Measurements from ENCODE around the gene NIPSNAP3A. TPM values are rescaled to one million over a fixed set of nuclear protein-coding genes. Genes with fewer than 3 reads are reported as not detected.
"Not testable (repeated sequence)": the region's sequence is repeated elsewhere in the genome, so short reads cannot be mapped to it uniquely, and the experiment has no call there.

The NIPSNAP3A gene
- 51.0 TPM for total RNA-seq

DNA sequence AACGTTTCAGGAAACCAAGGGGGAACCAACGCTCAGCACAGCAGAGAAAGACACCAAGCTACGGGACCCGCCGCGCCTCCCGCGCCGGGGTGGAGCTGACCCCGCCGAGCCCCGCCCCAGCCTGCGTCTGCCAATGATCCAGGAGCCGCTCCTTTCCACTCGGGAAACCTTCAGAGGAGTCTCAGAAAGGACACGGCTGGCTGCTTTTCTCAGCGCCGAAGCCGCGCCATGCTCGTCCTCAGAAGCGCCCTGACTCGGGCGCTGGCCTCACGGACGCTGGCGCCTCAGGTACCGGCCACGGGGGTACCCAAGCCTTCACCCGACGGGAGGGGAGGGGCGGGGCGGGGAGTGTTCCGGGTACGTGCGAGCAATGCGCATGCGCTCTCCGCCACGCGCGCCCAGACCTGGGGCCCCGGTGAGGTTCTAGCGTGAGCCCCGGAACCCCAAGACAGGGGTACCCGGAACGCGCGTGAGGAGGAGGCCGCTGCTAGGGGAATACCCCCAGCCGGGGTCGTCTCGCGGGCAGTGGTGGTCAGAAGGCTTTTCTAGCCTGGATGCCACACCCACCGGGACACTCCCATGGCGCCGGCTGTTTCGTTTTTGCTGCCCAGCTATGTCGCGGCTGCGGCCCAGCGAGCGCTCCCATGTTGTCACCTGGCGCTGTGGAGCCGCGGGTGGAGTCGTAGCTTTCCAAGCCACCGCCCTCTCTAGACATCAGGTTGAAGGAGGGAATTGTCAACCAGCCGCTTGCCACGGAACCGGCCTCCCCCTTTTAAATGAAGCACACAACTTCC lies at the start of gene NIPSNAP3A:
TSS of gene NIPSNAP3A (plus strand) at position 119 of the 794 bp plus-strand sequence. CDS start at position 229, 110 bp downstream.
- DNase-seq, result peak; percentile 93

DNA sequence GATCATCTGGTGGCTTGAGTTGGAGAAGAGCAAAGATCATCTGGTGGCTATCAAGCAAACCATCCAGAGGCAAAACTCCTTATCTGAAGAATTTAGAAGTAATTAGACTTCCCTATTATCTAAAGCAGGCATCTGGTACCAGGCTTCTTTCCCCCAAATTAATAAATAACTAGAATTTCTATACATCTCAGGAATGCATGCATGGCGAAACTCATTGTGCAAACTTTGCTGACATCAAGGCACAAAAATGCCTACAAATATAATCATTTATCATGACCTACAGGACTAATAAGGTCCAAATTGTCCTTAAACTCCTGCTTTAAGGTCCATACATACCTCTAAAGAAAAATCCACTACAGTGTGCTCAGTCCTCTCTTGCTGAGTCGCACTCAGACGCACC lies 47.2 kb upstream of the NIPSNAP3A start:
- no peak for DNase-seq

DNA sequence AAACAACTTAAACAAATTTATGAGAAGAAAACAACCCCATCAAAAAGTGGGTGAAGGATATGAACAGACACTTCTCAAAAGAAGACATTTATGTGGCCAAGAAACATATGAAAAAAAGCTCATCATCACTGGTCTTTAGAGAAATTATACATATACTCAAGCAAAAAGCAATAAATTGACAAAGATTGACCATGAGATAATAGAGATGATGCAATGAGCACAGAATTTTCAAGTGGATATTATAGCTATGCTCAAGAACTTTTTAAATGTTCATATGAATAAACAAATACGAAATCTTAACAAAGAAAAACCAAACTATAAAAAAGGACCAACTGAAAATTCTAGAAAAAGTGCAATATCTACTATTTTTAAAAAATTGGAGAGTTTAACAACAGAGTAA lies 38.7 kb upstream of the NIPSNAP3A start:
- DNase-seq, result not testable (repeated sequence)

DNA sequence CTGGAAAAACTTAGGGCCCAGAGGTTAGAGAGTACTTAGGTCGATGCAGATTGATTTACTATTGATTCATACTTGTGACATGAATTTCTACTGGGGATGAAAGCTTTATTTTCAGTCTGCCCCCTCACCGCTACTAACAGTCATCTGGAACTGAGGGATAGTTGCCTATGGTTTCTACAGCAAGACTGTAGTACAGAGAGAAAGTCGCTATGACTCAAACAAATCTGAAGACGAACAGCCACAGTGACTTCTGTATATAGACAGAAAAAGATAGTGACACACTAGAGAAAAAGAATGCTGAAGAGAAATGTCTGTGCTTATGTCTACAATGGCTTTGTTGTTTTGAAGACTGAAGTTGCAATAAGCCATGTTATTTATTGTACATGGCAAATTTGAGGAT lies 35.9 kb upstream of the NIPSNAP3A start:
- no peak for DNase-seq

DNA sequence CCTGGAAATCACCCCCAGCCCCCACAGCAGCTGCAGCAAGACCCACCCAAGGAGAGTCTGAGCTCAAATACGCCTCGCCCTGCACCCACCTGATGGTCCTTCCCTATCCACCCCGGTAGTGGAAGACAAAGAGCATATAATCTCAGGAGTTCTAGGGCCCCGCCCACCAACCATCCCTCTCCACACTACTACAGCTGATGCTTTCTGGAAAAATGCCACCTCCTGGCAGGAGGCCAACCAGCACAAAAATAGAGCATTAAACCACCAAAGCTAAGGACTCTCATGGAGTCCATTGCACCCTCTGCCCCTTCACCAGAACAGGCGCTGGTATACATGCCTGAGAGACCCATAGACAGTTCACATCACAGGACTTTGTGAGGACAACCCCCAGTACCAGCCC lies 22.5 kb upstream of the NIPSNAP3A start:
- peak; percentile 25 for DNase-seq

DNA sequence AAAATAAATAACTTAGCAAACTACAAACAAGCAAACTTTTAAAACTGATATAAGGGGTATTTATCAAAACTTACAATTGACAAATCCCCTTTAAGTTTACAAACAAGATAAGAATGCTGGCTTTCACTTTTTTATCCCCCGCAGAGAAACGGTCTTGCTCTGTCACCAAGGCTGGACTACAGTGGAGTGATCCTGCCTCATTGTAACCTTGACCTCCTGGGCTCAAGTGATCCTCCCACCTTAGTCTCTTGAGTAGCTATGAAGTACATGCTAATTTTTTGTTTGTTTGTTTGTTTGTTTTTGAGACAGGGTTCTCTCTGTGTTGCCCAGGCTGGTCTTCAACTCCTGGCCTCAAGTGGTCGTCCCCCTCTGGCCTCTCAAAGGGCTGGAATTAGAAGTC lies 9.0 kb upstream of the NIPSNAP3A start:
- no peak for DNase-seq

DNA sequence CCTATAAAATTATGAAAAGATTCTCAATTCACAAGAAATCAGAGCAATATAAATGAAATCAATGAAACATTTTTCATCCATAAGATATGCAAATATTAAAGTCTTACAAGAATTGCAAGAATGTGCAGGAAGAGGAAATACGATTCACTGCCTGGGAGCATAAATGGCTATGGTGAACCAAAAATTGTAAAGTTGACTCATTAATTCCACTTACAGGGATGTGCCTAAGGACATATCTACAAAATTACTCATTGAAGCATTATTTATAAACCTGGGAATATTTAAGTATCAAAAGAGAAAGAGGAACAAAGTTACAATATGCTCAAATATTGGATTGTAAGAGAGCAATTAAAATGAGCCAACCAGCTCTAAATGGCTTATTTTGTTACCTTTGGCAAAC lies 6.9 kb upstream of the NIPSNAP3A start:
- DNase-seq, result no peak

DNA sequence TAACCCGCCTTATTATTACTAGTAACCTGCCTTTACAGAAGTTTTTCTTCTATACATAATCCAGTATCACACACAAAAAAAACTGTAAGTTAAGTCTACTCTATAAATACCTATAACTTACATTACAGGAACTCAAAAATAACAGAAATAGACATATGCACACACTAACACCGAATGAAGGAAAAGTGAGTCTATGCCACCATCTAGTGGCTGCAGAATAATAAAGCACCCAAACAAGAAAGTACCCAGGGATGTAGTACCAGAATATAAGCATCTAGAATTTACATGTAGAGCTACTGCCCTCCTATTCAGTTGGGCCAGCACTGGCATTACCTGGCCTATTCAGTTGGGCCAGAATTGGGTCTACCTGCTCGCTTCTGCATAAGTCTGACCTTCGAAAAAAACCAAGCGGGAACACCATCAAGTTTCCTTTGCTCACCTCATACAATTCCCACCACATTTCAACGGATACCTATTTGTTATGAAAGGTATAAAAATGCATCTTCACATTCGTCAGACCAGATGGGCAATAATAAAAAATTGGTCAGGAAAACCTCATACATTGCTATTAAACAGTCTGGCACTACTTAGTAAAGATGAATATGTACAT lies 4.0 kb upstream of the NIPSNAP3A start:
- DNase-seq, result peak; percentile 87

DNA sequence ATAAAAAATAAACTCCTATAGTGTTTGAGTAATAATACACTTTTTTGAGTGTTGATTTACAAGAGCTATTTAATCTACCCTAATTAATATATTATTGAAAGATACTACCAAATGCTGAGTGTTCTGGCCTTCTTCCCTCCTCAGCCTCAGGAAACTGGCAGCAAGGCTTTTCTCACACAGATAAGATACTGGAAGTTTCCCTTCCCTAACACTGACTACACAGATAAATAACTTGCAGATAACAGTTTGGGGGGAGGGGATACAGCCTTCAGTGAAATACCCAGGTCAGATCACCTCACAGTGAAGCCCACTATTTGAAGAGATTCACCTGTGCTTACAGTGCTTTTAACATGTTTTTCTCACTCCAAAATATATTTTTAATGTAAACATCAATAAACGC lies 1.6 kb upstream of the NIPSNAP3A start:
- DNase-seq, result no peak

DNA sequence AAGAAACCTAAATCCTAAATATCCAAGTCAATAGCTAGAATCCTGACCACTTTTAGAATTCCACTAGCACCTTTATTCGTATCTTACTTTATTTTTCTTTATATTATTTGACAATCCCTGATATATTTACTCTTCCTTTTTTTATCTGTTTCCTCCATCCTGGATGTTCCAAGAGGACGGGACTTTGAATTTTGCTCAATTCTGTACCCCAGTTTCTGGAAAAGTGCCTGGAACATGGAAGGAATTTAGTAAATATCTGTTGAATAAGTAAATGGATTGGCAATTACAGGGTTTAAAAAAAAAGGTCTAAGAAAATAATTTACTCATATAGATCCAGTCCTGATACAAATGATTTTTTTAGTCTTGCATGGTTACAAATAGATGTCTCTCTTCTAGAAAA lies 1.2 kb upstream of the NIPSNAP3A start:
- DNase-seq, result no peak

DNA sequence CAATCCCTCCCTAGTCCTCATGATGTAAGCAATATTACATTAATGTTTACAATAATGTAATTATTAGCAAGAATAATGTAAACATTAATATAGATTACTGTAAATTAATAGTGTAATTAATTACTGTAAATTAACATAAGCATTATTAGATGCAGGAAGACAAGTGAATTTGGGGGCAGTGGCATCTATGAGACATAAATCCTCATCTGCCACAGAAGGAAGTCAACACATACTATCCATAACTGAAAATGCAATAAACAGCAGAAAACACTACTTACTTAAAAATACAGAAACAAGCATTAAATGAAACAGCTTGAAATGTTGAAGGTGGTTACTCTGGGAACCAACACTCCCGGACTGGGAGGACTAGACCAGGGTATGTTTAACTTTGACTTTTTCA lies 685 bp upstream of the NIPSNAP3A start:
- no peak for DNase-seq

DNA sequence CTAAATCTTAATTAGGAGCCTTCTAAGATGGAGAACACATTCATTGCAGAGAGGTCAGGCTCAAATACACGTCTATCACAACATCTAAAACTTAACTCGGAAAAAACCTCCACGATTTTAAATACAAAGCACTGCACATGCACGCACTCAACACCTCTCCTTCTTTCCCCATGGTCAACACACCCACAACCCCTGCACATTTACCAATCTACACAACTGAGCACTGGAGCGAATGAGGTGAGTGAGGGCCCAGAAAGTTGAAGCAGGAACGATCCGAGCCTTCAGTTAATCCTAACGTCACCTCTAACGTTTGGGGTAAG lies 278 bp upstream of the NIPSNAP3A start:
- no peak for DNase-seq

DNA sequence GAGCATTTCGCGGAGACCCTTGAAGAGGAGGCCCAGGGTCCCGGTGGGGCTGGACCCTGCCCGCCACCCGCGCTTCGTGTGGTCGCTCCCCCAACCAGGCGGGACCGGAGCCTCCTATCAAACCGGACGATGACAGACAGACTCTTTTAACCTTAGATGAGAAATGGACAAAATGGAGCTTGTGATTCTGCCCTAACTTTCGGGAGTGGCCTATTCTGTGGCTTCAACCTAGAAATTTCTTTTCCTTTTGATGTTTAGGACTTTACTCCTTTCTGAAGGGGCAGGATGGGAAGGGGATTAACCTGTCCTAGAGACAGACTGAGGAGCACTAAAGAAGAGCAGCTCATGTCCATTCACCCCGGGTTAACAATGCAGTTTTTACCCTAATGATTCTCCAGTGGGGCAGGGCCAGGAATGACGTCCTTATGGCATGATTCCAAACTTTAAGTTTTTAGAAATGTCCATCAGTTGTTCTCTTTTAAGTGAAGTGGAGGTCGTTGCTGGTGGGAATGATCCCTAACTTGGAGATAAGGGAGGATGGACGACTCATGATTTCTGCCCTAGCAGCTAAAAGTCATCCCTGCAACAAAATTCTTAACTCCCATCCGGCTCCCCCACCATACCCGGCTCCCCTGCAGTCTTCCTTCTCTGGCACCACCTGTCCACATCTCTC lies 1.0 kb downstream of the NIPSNAP3A start:
- DNase-seq, result peak; percentile 73

DNA sequence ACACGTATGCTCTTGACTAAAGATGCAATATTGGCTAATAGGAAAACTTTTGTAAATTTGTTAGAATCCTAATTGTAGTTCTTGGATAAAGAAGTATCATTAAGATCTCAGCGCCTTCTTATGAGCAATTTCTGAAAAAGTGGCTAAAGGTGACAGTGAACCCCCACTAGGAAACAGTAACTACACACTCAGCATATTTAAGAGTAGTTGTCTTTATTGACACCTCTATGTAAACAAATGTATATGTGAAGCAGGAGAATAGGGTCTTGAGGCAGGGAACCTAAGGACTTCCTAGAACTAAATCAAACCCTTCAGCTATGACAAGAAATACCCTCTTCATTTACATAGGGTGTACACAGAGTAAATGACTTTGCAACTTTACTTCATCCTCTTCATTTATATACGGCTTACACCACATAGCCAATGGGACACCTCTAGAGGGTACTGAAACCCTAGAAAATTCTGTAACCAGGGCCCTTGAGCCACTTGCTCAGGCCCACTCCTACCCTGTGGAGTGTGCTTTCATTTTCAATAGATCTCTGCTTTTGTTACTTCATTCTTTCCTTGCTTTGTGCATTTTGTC lies 2.8 kb downstream of the NIPSNAP3A start:
- DNase-seq, result no peak

DNA sequence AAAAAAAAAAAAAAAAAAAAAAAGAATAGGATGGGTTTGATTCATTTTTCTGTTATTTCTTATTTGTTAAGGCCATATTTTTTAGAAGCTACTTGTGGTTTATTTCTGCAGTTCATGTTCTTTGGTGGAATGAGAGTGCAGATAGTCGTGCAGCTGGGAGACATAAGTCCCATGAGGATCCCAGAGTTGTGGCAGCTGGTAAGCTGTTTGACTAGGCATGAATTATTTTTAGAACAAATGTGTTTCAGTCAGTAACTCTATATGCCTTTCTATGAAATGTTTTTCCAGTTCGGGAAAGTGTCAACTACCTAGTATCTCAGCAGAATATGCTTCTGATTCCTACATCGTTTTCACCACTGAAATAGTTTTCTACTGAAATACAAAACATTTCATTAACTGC lies 11.5 kb downstream of the NIPSNAP3A start:
- peak; percentile 62 for DNase-seq

DNA sequence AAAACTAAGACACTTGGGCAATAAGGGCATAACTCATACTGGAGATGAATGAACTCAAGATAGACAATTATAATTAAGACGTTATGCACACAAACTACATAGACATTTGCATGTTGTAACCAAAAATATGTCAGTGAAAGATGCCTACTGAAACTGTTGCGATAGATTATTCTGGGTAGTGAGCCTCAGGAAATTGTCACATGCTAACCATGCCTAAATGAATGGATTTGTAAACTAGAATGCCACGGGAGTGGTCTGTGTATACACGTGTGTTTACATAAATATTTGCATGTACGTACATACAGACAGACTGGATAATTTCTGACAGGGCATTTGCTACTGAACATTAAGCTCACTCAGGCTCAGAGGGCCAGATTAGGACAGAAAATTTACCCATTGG lies 17.7 kb downstream of the NIPSNAP3A start:
- DNase-seq, result no peak

DNA sequence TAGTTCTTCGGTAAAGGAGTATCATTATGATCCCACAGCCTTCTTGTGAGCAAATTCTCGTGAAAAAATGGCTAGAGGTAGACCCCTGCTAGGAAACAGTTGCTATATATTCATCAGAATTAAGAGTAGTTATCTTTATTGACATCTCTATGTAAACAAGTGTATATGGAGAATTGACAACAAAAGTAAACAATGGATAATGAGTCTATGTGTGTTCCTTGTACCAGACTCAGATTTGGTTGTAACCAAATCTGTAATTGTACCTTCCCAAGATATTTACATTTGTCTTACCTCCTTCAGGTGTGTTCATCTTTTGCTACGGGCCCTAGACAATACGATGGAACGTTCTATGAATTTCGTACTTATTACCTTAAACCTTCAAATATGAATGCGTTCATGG lies 18.5 kb downstream of the NIPSNAP3A start:
- no peak for DNase-seq

DNA sequence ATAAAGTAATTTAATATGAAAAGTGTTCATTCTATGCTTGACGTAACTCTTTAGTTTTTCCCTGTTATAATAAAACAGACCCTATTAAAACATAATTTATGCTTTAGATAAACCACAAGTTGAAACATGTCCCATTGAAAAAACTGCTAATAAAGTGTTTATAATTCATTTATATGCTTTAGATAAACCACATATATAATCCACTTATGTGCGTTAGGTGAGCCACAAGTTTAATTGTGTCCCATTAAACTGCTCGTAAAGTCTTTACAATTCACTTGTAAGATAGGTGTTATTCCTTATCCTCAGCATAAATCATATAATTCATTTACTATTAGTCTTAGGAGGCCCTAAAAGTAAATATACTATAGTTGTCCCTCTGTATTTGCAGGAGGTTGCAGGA lies 20.0 kb downstream of the NIPSNAP3A start:
- DNase-seq, result no peak

DNA sequence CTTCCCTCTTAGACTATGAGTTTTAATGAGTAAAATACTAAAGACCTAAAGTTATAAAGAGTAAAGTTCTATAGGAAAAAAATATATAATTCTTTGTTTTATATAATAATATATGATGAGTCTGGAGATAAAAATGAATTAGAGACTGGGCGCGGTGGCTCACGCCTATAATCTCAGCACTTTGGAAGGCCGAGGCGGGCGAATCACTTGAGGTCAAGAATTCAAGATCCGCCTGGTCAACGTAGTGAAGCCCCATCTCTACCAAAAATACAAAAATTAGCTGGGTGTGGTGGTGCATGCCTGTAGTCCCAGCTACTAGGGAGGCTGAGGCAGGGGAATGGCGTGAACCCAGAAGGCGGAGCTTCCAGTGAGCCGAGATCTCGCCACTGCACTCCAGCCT lies 21.5 kb downstream of the NIPSNAP3A start:
- not testable (repeated sequence) for DNase-seq

DNA sequence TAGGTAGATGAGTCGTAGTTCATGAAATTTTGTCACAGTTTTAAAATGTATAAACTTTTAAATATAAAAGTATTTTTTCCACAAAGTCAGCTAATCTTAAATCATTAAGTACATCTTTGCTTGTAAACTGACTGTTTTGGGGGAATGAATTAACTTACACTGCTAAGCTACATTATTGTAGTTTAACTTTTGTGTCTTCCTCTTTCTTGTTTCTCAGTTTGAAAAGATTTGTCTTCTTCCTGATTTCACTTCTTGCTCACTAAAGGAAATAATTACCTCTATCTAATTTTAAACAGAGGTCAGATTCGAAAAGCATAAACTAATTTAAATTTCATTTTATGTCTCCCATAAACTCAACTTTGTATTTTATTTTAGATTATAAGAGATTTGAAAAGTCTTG lies 22.2 kb downstream of the NIPSNAP3A start:
- no peak for DNase-seq

DNA sequence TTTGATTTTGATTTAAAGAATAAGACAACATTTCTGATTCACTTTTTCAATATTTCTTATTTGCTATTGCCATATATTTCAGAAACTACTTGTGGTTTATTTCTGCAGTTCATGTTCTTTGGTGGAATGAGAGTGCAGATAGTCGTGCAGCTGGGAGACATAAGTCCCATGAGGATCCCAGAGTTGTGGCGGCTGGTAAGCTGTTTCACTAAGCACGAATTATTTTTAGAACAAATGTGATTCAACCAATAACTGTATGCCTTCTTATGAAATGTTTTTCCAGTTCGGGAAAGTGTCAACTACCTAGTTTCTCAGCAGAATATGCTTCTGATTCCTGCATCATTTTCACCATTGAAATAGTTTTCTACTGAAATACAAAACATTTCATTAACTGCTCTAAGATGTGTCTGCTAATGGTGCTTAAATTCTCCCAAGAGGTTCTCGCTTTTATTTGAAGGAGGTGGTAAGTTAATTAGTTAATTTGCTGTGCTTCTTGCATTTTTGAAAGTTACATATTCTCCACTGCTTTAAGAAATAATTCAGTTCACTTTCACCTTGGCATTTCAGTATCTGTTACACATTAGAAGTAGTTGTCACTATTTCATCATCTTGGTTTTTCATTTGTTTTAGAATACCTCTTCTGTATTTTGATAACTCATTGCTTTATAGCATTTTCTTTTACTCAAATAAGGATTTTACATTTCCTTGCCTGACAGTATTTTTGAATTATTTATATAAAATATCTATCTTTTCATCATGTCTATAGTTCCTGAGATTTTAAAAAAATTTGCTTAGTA lies 25.4 kb downstream of the NIPSNAP3A start:
- DNase-seq, result no peak

DNA sequence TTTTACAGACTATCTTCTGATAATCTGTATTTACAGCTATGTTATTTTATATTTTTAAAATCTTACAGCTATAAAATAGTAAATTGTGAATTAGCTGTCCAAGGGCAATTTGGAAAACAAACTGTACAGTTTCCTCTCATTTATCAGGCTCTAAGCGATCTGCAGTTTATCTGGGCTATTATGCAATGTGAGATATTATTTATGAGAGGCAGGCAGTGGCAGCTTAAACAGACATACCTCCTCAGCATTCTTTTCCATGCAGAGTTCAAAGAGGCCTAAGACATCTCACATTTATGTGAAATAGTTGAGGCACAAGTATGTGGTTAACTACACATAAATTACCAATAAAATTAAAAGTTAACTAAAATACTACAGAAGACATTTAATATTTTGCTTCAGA lies 26.6 kb downstream of the NIPSNAP3A start:
- no peak for DNase-seq

All from tongue (tissue), 2 donors.